Measurements from ENCODE around the gene QKI. TPM values are rescaled to one million over a fixed set of nuclear protein-coding genes. Genes with fewer than 3 reads are reported as not detected.

The QKI gene
- total and polyA plus RNA-seq, 2 of the 8 experiments (the other 6 are each of a cell fraction or from before 2014, with no cell fraction given): 181 to 183 TPM

DNA sequence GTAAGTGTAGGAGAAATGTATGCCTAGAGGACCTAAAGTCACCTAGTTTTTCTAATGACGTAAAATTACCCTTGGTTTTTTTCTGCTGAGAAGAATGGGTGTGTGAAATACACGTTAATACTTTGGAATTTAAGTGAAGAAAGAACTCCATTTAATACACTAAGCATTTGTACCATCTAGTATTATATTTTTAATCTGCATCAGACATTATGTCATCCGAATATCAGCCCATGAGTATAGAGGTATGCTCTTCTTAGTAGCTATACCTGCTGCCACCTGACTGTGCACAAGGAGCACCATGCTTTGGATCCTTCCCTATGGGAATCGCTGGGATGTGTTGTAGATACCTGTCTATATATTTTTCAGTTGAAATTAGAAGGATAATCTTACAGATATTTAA, 106.4 kb downstream of the QKI start:
- FAIRE-seq (no peak), DNase-seq (ENCODE audit: low read depth in 1 of 2, low spot score in 2 of 2) (no peak)
- Histone ChIP-seq H2BK15ac (ENCODE audit: low read length) (no peak overlapping the region), H2AK5ac (ENCODE audit: low read depth, low read length) (no peak overlapping the region), H4K20me1 (replicated peaks in 1 of 2; ENCODE audit: control insufficient read depth in 1 of 2, insufficient read depth in 2 of 2, low read length in 2 of 2) (no peaks in the 10 kb centered on the region), H4K8ac (ENCODE audit: extremely low read depth, insufficient read depth, low read length) (no peak overlapping the region), H3K23me2 (ENCODE audit: low read depth, low read length) (no peaks in the 10 kb centered on the region), H3K4me3 (ENCODE audit: extremely low read depth in 1 of 4, insufficient read depth in 2 of 4, low read depth in 3 of 4, low read length in 4 of 4) (no peak overlapping the region), H3K23ac (ENCODE audit: insufficient read length) (no peak overlapping the region), H3K9ac (replicated peaks in 1 of 4; ENCODE audit: extremely low read depth in 1 of 4, low read depth in 3 of 4, low read length in 3 of 4) (no peak overlapping the region), H2AFZ (ENCODE audit: low read length) (no peak overlapping the region), H4K91ac (replicated peaks; ENCODE audit: insufficient read length, low read length) (no peak overlapping the region), H2BK20ac (ENCODE audit: low read length) (no peak overlapping the region), H3K79me2 (ENCODE audit: control insufficient read depth in 1 of 2, insufficient read depth in 2 of 2, low read length in 2 of 2) (peaks cover 0 to 93% of the 10 kb centered on the region in 2 experiments; a peak in 3 of 4 replicates), H3K18ac (ENCODE audit: extremely low read depth, low read length) (no peak overlapping the region), H2BK120ac (replicated peaks; ENCODE audit: low read depth, low read length) (no peak overlapping the region), H3K27ac (ENCODE audit: low read depth, low read length) (no peak overlapping the region), H3K36me3 (ENCODE audit: control insufficient read depth in 2 of 4, insufficient read depth in 4 of 4, low read length in 3 of 4) (no peaks in the 10 kb centered on the region), H4K5ac (ENCODE audit: insufficient read length, low read depth, low read length) (no peak overlapping the region), H3K14ac (ENCODE audit: insufficient read length) (no peak overlapping the region), H2BK5ac (ENCODE audit: low read depth, low read length) (no peak overlapping the region), H3K4me1 (replicated peaks in 1 of 4; ENCODE audit: control insufficient read depth in 3 of 4, insufficient read depth in 4 of 4, low read length in 3 of 4) (peaks cover 0 to 3% (median 0%) of the 10 kb centered on the region in 4 experiments; a peak in 1 of 7 replicates), H3K56ac (replicated peaks; ENCODE audit: insufficient read length, low read depth, low read length) (no peak overlapping the region), H2BK12ac (ENCODE audit: low read depth, low read length) (no peak overlapping the region), H3K4ac (replicated peaks; ENCODE audit: insufficient read length, low read depth, low read length) (no peak overlapping the region), H3K9me3 (ENCODE audit: insufficient read depth in 2 of 2, low read depth in 1 of 2, low read length in 1 of 2) (no peaks in the 10 kb centered on the region), H3K4me2 (ENCODE audit: insufficient read depth in 1 of 2, low read depth in 2 of 2, low read length in 2 of 2) (no peak overlapping the region), H3K79me1 (ENCODE audit: low read depth, low read length) (no peaks in the 10 kb centered on the region), H3K27me3 (replicated peaks in 1 of 4; ENCODE audit: control insufficient read depth in 3 of 4, extremely low read depth in 1 of 4, insufficient read depth in 3 of 4, low read length in 3 of 4) (no peaks in the 10 kb centered on the region)
- ChIA-PET POLR2A (ENCODE audit: partially characterized antibody) (no interaction called here), CTCF (ENCODE audit: partially characterized antibody) (interaction anchor here (0.7 kb wide), 1 partner anchor 152 kb away, joined by 4 read pairs; no protein-coding TSS in a partner anchor)
- WGBS, 2 experiments (ENCODE audit: extremely low coverage in 1 of 2, insufficient coverage in 1 of 2, insufficient read length in 1 of 2, insufficient replicate concordance in 2 of 2, low coverage in 1 of 2, low lambda C conversion rate in 2 of 2, missing lambda C conversion rate in 1 of 2): 90% methylated on average over 4 of the region's 4 CpGs; no CpG with 5 or more reads in 1 of the 2 experiments
- TF ChIP-seq MAFK (IDR thresholded peaks at IDR 0.05; ENCODE audit: low read depth, low read length) (no peak), POU5F1 (IDR thresholded peaks at IDR 0.05; ENCODE audit: low read depth, low read length) (no peak), ASH2L (IDR thresholded peaks at IDR 0.05; ENCODE audit: low read length) (no peak), JUN (IDR thresholded peaks at IDR 0.05; ENCODE audit: low read depth, low read length) (no peak), TEAD4 (IDR thresholded peaks at IDR 0.05; ENCODE audit: low read depth, low read length) (no peak), EP300 (IDR thresholded peaks at IDR 0.05; ENCODE audit: borderline replicate concordance in 1 of 2, low read depth in 2 of 2, low read length in 2 of 2) (no peak), PHF8 (conservative IDR thresholded peaks at IDR 0.05; ENCODE audit: low read depth, low read length) (no peak), KDM1A (IDR thresholded peaks at IDR 0.05; ENCODE audit: borderline replicate concordance, low read length) (no peak), RAD21 (IDR thresholded peaks at IDR 0.05 in 1 of 2, conservative IDR thresholded peaks at IDR 0.05 in 1 of 2; ENCODE audit: low read depth in 2 of 2, low read length in 2 of 2) (no peak), SIX5 (IDR thresholded peaks at IDR 0.05; ENCODE audit: low read depth, low read length) (no peak), FOSL1 (IDR thresholded peaks at IDR 0.05; ENCODE audit: insufficient read depth, low read depth, low read length) (no peak)
- TF ChIP-seq, protein P1, sequence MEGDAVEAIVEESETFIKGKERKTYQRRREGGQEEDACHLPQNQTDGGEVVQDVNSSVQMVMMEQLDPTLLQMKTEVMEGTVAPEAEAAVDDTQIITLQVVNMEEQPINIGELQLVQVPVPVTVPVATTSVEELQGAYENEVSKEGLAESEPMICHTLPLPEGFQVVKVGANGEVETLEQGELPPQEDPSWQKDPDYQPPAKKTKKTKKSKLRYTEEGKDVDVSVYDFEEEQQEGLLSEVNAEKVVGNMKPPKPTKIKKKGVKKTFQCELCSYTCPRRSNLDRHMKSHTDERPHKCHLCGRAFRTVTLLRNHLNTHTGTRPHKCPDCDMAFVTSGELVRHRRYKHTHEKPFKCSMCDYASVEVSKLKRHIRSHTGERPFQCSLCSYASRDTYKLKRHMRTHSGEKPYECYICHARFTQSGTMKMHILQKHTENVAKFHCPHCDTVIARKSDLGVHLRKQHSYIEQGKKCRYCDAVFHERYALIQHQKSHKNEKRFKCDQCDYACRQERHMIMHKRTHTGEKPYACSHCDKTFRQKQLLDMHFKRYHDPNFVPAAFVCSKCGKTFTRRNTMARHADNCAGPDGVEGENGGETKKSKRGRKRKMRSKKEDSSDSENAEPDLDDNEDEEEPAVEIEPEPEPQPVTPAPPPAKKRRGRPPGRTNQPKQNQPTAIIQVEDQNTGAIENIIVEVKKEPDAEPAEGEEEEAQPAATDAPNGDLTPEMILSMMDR (IDR thresholded peaks at IDR 0.05; ENCODE audit: control extremely low read depth in 1 of 3, insufficient read depth in 1 of 3, low read depth in 1 of 3, low read length in 3 of 3): no peak
